HG03571 (cell line): ENCODE data around the gene SHISA8.
"Not testable (repeated sequence)": the region's sequence is repeated elsewhere in the genome, so short reads cannot be mapped to it uniquely, and the experiment has no call there.

Experiments used
- ATAC-seq: cut with Tn5 transposase; IDR thresholded peaks from one replicate; pipeline ENCODE4 v1.9.1; 2021; ENCODE audit not compliant: unreplicated experiment

The SHISA8 gene

GRCh38 chr22:41900652-41901312 is 14.1 kb downstream of the SHISA8 start:
- no peak for ATAC-seq

- no peak for ATAC-seq
These were observed 14.8 kb downstream of the SHISA8 start for GRCh38 chr22:41899992-41900651.

GRCh38 chr22:41899110-41899509 is 15.8 kb downstream of the SHISA8 start:
- ATAC-seq = no peak

- ATAC-seq = no peak
These were observed 16.2 kb downstream of the SHISA8 start for GRCh38 chr22:41898645-41899044.

GRCh38 chr22:41893591-41894375 is 21.1 kb downstream of the SHISA8 start:
- ATAC-seq = no peak

- no peak for ATAC-seq
These were observed 22.2 kb downstream of the SHISA8 start for GRCh38 chr22:41892721-41893120.

GRCh38 chr22:41891407-41891806 is 23.5 kb downstream of the SHISA8 start:
- no peak for ATAC-seq

- no peak for ATAC-seq
These were observed 26.2 kb downstream of the SHISA8 start for GRCh38 chr22:41888627-41889200.

- no peak for ATAC-seq
These were observed 29.4 kb downstream of the SHISA8 start for GRCh38 chr22:41885516-41885915.

GRCh38 chr22:41885116-41885515 is 29.8 kb downstream of the SHISA8 start:
- no peak for ATAC-seq

- ATAC-seq = no peak
These were observed 31.5 kb downstream of the SHISA8 start for GRCh38 chr22:41883400-41883799.

- ATAC-seq = no peak
These were observed 34.2 kb downstream of the SHISA8 start for GRCh38 chr22:41880653-41881052.

GRCh38 chr22:41876675-41877074 is 38.2 kb downstream of the SHISA8 start:
- no peak for ATAC-seq

GRCh38 chr22:41876275-41876674 is 38.6 kb downstream of the SHISA8 start:
- ATAC-seq = no peak

- no peak for ATAC-seq
These were observed 39.2 kb downstream of the SHISA8 start for GRCh38 chr22:41875531-41876270.

GRCh38 chr22:41874090-41874489 is 40.8 kb downstream of the SHISA8 start:
- ATAC-seq = no peak

- ATAC-seq = no peak
These were observed 41.5 kb downstream of the SHISA8 start for GRCh38 chr22:41873391-41873790.

- ATAC-seq = no peak
These were observed 44.1 kb downstream of the SHISA8 start for GRCh38 chr22:41870786-41871185.

GRCh38 chr22:41870081-41870480 is 44.8 kb downstream of the SHISA8 start:
- ATAC-seq = not testable (repeated sequence)

- no peak for ATAC-seq
These were observed 46.3 kb downstream of the SHISA8 start for GRCh38 chr22:41868556-41868955.

- no peak for ATAC-seq
These were observed 51.4 kb downstream of the SHISA8 start for GRCh38 chr22:41863472-41863871.
